GM13976 (cell line): ENCODE measurements around the gene MED13L.

Source experiments
- DNase-seq: peaks from one replicate; pipeline ENCODE4 v3.0.0; 2012; ENCODE audit warnings: low spot score
- in situ Hi-C: fragments of 300-500 bp; cut with MboI; formaldehyde crosslinking; loops from one replicate; pipeline ENCODE4 v1.12.0; 2022; ENCODE audit warnings: low sequenced_read_pairs, mixed read lengths, inconsistent platforms; ENCODE audit not compliant: unreplicated experiment
- TF ChIP-seq, protein P1 (sequence below): IDR thresholded peaks from 2 replicates; pipeline ENCODE4 v1.5.1; 2012; ENCODE audit warnings: borderline replicate concordance, mild to moderate bottlenecking; ENCODE audit not compliant: insufficient read depth; ENCODE audit errors: extremely low read depth, missing control alignments, control extremely low read depth

Gene MED13L

DNA sequence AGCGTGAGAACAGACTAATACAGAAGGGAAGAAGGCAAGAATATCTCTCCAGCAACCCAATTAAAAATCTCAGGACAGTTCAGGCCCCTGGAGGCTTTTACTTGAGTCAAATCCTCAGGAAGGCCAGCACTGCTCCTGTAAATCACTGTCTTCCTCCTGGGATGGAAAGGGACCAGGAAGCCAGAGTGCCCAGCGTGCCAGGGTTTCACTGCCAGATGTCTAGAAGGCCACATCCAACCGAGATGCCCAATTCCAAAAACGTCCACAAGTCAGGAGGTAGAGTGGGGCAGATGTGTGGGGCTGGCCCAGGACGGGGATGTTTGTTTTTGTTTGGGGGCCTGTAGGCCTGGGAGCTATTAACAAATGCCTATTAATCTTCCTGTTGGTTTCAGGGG is 332.0 kb downstream of the MED13L start:
- in situ Hi-C loops: no loop called here
- no peak for DNase-seq
- TF ChIP-seq, protein P1, sequence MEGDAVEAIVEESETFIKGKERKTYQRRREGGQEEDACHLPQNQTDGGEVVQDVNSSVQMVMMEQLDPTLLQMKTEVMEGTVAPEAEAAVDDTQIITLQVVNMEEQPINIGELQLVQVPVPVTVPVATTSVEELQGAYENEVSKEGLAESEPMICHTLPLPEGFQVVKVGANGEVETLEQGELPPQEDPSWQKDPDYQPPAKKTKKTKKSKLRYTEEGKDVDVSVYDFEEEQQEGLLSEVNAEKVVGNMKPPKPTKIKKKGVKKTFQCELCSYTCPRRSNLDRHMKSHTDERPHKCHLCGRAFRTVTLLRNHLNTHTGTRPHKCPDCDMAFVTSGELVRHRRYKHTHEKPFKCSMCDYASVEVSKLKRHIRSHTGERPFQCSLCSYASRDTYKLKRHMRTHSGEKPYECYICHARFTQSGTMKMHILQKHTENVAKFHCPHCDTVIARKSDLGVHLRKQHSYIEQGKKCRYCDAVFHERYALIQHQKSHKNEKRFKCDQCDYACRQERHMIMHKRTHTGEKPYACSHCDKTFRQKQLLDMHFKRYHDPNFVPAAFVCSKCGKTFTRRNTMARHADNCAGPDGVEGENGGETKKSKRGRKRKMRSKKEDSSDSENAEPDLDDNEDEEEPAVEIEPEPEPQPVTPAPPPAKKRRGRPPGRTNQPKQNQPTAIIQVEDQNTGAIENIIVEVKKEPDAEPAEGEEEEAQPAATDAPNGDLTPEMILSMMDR: no peak

DNA sequence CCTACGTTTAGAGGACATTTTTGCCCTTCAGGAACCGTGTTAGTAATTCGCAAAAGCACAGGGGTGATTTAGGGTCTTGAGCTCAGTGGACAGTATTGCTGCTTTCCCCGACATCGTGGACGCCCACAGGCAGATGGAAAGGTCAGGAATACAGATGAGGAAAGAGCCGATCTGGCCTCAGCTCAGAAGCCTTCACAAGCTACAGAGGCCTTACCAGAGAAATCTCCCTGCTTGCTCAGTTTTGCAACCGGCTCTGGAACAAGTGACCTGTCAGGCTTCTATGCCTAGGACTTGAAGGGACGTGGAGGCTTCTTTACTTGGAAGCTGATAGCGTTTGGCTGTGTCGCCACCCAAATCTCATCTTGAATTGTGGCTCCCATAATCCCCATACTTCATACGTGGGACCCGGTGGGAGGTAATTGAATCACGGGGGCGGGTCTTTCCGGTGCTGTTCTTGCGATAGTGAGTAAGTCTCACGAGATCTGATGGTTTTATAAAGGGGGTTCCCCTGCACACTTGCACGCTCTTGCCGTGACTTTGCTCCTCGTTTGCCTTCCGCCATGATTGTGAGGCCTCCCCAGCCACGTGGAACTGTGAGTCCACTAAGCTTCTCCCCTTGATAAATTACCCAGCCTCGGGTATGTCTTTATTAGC is 332.5 kb downstream of the MED13L start:
- in situ Hi-C loops: no loop called here
- TF ChIP-seq, protein P1: no peak
- no peak for DNase-seq

DNA sequence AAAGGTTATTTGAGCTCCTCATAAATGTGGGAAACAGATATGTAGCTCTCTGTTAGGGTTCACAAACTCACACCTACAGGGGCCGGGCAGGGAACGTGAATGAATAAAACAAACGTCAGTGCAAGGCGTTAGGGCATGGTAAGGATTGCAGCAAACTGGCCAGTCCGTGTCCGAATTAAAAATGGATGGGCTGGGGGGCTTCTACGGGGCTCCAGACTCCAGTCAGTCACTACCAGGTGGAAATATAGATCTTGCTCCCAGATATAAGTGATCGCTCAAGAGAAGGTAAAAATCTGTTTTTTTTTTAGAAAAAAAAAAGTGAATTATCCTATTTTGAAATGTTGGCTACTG is 333.1 kb downstream of the MED13L start:
- TF ChIP-seq, protein P1: no peak
- in situ Hi-C loops: no loop called here
- no peak for DNase-seq

DNA sequence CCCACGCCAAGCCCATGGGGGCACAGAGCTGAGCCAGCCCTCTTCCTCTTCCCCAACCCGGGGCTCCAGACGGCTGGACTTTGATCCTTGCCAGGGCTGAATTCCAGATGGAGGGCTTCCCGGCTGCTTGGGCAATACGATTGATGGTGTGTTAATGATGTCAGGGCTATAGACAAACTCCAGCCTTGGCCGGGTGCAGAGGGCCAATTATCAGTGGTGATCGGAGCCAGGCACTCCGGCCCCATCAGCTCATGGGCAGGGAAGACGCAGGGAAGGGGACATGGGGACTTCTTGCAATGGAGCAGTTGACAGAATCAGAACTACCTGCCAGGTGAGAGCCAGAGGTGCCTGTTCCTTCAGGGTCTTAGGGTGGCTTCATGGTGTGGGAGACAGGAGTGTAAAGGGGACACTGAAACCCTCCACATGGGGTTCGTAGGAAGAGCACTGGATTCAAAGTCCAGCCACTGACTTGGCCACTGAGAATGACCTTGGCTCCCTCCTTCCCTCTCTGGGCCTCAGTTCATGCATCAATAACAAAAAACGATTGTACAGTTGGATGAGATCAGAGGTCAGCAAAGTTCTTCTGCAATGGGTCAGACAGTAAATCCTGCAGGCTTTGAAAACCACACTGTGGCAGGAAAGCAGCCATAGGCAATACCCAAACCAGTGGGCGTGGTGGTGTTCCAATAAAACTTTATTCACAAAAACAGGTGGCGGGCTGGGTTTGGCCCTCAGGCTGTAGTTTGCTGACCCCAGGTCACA is 333.7 kb downstream of the MED13L start:
- TF ChIP-seq, protein P1: no peak
- in situ Hi-C loops: no loop called here

DNA sequence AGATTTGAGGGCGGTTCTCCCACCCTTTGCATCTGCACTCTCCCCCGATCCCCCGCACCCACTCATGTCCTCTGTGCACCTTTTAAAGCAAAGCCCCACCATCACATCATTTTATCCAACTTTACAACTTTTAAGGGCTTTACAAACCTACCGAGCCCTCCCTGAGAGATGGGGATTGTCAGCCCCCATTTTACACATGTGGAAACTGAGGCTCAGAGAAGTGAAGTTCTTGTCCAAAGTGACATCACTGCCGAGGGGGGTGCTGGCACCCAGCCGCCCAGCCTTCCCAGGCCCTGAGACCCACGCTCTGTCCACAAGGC is 334.2 kb downstream of the MED13L start:
- in situ Hi-C loops: no loop called here
- DNase-seq: no peak
- TF ChIP-seq, protein P1: no peak

More for the DNA sequence above, 333.7 kb downstream of the MED13L start:
- DNase-seq: no peak

DNA sequence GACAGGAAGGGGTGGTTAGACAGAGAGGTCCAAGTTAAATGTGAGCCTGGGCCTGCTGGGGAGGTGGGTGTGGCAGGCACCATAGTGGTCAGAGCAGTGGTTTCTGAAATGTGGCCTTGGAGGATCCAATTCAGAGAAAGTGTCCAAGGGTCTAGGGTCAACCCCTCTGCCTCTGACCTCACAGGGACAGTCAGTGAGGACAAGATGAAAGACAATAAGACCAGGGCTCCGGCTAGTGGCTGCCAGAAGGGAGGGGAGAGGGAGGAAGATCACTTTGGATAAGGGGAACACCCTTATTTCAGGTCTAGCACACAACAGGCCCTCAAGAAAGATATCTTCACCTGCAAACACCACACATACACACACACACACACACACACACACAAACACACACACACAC is 335.1 kb downstream of the MED13L start:
- in situ Hi-C loops: no loop called here
- TF ChIP-seq, protein P1: no peak
- DNase-seq: no peak
